GM18499 (cell line): ENCODE data around the gene WDR19.
"Not testable (repeated sequence)": the region's sequence is repeated elsewhere in the genome, so short reads cannot be mapped to it uniquely, and the experiment has no call there.

ENCODE experiments used
- ATAC-seq: cut with Tn5 transposase; IDR thresholded peaks from one replicate; pipeline ENCODE4 v1.9.1; 2021; ENCODE audit warnings: moderate number of reproducible peaks; ENCODE audit not compliant: insufficient read depth, unreplicated experiment

WDR19 gene

DNA sequence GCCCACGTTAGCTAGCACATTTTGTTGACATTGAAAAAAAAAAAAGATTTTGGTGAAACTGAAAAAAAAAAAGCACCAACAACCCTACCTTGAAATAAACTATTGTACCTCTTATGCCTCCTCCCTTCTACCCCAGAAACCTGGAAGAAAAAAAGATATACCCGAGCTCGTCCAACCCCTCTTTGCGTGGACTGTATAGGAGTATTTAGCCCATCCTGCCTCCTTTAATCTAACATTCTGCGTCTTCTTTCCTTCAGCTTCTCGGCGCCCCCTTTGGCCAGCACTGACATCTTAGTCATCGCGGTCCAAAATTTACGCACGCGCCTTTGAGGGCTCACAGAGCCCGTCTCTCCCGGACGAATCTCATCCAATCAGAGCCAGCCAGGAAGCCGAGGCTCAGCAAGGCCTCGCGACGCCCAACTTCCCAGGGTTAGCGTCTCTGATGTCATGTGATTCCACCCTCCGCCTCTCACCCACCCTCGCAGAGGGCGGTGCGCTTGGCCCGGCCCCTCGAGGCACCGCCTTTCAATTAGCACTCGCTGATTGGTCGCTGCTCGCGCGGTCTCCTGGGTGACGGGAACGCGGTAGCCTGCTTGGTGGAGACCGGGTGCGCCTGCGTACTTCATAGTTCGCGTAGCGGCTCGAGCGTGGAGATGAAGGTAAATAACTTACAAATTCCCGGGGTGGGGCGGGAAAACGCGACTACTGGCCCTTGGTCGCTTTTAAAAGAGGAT lies at the start of gene WDR19:
Gene WDR19 (plus strand): TSS at position 625 of the 734 bp plus-strand sequence. CDS start 29 bp downstream, at position 654.
- ATAC-seq = peak; percentile 98

DNA sequence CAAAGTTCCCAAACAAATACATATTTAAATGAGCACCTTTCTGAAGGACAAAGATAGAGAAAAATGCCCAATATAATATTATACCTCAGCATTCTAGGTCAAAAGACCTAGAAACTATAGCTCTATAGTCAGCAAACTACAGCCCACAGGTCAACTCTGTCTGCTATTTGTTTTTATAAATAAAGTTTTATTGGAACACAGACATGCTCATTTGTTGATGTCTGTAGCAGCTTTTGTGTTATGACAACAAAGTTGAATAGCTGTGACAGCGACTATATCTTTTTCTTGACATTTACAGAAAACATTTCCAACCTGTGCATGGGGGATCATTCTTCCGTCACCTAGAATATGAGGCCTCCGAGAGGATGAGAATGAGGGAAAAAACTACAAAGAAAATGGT lies 48.7 kb upstream of the WDR19 start:
- ATAC-seq = no peak

GRCh38 chr4:39134683-39135306 lies 47.5 kb upstream of the WDR19 start:
- no peak for ATAC-seq

- ATAC-seq = not testable (repeated sequence)
Observed at GRCh38 chr4:39138227-39138626, 44.1 kb upstream of the WDR19 start.

- ATAC-seq = no peak
Observed at GRCh38 chr4:39146211-39146610, 36.1 kb upstream of the WDR19 start.

DNA sequence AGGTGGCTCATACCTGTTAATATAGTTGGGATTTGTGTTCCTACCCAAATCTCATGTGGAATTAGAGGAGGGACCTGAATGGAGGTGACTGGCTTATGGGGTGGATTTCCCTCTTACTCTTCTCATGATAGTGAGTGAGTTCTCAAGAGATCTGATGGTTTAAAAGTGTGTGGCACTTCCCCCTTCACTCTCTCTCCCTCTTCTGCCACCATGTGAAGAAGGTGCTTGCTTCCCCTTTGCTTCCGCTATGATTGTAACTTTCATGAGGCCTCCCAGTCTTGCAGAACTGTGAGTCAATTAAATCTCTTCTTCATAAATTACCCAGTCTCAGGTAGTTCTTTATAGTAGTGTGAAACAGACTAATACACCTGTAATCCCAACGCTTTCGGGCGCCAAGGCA lies 28.3 kb upstream of the WDR19 start:
- ATAC-seq = no peak

- ATAC-seq = no peak
Observed at GRCh38 chr4:39157520-39157919, 24.8 kb upstream of the WDR19 start.

DNA sequence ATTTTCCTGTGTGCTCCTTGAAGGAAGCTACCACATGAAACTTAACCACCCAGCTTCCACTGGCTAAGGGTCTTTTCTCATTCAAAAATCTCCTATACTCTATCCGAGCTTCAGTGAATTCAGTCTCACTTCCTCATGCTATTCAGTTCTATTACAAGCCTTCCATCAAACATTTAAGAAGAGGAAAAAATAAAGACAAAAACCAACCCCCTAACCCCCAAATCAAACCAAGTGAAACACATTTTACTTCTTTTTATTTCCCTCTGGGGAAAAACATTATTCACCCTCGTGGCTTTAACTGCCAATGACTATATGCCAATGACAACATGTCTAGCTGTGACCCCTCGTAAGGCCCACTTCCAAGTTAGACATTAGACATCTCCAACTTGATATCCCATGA lies 16.2 kb upstream of the WDR19 start:
- no peak for ATAC-seq

GRCh38 chr4:39166669-39167068 lies 15.7 kb upstream of the WDR19 start:
- ATAC-seq = no peak

DNA sequence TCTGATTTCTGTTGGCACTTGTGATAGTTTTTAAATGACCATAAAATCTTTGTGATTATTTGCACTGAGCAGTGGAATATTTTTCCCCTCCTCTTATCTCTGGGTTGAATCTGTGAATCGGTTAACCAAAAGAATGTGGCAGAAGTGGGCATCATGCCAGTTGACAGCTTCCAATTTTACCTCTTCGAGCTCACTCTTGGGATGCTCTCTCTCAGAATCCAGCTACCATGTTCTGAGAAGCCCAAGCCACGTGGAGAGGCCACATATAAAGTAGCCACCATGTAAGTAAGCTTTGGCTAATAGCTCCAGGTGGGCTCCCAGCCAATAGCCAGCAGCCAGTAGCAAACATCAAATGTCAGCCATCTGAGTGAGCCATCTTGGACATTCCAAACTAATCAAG lies 12.9 kb upstream of the WDR19 start:
- no peak for ATAC-seq

- no peak for ATAC-seq
Observed at GRCh38 chr4:39170301-39170700, 12.0 kb upstream of the WDR19 start.

DNA sequence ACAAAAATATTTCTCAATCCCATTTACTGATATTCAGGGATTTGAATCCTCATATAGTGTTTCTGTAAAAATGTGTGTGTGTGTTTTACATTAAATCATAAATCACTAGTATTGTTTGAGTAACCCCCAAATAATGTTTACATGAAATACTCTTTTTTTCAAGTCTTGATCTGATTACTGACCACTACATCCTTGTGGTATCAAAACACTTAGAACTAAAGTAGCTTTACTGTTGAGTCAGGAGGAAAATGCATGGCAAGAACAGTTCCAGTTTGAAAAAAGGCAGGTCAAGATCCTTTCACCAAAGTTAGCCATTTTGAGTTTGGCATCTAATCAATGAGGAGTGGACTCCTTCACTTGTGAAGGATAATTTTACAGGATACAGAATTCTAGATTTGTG lies 3.6 kb upstream of the WDR19 start:
- no peak for ATAC-seq

GRCh38 chr4:39179681-39180080 lies 2.6 kb upstream of the WDR19 start:
- no peak for ATAC-seq

GRCh38 chr4:39180629-39181028 lies 1.7 kb upstream of the WDR19 start:
- ATAC-seq = not testable (repeated sequence)

- ATAC-seq = no peak
Observed at GRCh38 chr4:39181520-39181904, 817 bp upstream of the WDR19 start.

DNA sequence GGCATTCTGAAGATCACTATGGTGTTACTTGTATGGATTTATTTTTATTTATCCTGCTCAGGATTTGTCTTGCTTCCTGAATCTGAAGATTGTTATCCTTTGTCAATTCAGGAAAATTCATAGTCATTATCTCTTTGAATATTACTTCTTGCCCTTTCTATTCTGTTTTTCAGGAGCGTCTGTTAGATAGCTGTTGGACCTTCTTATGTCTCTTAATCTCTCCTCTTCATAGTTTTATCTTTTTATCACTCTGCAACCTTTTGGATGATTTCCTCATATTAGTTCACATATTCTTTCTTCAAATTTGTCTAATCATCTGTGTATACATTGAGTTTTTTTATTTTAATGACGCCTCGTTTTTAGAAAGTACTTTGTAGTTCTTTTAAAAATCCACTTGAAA lies 19.6 kb downstream of the WDR19 start:
- no peak for ATAC-seq

DNA sequence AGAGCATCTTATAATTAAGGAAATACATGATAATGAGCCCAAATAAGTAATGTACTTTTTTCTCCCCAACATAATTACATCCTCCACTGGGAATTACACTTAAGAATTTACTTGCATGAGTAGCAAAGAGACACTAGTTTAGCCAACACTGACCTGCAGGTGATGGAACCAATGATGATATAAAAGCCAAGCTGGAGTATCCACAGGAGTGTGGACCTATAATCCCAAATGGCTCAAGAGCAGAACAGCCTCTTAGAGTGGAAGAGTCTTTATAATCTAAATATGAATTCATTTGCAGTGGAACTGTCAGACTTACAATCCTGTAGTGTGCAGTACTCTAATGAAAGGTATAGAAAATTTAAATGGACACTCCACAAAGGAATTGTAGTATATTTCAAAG lies 22.2 kb downstream of the WDR19 start:
- ATAC-seq = no peak

- no peak for ATAC-seq
Observed at GRCh38 chr4:39205000-39205399, 22.7 kb downstream of the WDR19 start.

DNA sequence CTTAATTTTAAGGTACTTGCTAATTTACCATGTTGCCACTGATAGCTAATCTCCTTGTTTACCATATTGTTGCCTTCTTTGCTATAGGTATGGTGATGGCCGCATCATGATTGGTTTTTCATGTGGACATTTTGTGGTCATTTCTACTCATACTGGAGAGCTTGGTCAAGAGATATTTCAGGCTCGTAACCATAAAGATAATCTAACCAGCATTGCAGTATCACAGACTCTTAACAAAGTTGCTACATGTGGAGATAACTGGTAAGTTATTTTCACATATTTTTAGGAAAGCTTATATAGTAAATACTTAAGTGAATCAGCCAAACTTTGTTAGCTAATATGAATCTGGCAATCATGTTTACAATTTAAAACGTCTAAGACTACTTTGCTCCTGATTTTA lies 23.1 kb downstream of the WDR19 start:
- ATAC-seq = no peak

DNA sequence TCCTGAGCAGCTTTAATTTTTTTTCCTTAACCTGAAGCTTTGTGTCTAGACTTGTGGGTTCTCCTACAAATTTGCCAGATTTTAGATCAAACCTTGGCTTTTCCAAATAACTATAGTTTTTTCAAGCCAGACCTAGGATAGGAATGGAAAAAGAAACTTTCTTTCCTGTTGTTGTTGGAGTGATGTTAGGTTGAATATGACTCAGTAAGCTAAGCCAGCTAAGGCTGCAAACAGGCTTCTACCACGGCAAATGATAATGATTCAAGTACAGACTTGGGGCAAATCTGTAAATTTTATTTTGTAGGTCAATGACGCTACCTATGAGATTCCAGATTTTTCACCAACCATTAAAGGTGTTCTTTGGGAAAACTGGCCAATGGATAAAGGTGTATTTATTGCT lies 45.6 kb downstream of the WDR19 start:
- no peak for ATAC-seq

- no peak for ATAC-seq
Observed at GRCh38 chr4:39228377-39228776, 46.0 kb downstream of the WDR19 start.

DNA sequence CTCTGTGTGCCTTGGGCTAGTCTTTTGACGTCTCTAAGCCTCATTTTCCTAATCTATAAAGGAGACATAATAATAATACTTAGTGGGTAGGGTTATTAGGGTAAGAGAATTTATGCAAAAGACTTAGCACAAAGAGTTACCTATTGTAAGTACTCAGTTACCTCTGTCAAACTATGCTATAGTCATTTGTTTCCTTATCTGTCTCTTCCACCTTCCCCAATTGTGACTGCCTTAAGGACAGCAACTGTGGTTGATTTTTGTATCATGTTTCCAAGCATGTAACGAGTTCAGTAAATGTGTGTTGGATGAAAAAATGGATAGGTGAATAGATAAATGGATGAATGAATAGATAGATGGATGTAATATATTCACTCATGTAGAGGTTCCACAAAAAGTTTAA lies 48.1 kb downstream of the WDR19 start:
- no peak for ATAC-seq
